GM20431 (cell line): ENCODE measurements around the gene STRAP.
"Not testable (repeated sequence)": the region's sequence is repeated elsewhere in the genome, so short reads cannot be mapped to it uniquely, and the experiment has no call there.

Experiments
- in situ Hi-C: fragments of 300-500 bp; cut with MseI, MboI; formaldehyde crosslinking; loops from one replicate; pipeline ENCODE4 v1.15.0; 2020; ENCODE audit warnings: low sequenced_read_pairs; ENCODE audit not compliant: unreplicated experiment

Gene STRAP

DNA sequence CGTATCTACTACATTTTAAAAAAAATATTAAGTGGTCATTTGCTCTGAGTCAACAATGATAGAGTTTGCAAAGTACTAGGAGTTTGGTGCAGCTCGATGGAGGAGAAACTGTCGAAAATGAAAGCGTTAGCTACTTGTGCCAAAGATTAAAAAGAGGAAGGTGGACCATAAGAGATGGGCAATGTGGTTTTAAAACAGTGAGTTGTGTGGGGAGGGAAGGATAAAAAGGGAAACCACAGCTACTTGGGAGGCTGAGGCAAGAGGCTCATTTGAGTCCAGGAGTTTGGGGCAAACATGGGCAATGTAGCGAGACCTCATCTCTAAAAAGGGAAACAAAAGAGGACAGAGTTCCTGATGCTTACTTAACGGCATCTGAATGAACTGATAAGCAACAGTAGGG, 18.2 kb upstream of the STRAP start:
- in situ Hi-C loops = no loop called here

DNA sequence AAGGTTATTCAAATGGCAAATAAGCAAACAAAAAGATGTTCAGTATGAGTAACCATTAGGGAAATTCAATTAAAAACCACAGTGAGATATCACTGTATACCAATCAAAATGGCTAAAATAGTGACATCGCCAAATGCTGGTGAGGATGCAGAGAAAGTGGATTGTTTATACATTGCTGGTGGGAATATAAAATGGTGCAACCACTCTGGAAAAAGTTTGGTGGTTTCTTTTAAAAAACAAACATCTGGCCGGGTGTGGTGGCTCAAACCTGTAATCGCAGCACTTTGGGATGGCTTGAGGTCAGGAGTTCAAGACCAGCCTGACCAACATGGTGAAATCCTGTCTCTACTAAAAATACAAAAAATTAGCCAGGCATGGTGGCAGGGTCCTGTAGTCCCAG, 14.0 kb upstream of the STRAP start:
- in situ Hi-C loops = no loop called here

DNA sequence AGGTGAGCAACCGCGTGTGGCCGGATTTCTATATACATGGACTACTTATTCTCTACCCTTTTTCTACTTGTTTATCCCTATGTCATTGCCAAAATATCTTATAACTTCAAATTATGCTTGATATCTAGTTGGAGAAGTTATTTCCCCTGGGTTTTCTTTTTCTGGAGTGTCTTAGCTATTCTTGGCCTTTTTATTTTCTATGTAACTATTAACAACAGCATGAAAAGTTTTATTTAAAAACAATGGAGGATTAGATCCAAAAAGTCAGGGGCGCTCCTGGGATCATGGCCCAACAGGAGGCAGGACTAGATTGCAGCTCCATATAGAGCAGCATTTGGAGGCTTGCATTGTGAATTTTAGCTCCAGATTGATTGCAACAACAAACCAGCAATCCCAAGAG, 8.6 kb upstream of the STRAP start:
- in situ Hi-C loops = no loop called here

DNA sequence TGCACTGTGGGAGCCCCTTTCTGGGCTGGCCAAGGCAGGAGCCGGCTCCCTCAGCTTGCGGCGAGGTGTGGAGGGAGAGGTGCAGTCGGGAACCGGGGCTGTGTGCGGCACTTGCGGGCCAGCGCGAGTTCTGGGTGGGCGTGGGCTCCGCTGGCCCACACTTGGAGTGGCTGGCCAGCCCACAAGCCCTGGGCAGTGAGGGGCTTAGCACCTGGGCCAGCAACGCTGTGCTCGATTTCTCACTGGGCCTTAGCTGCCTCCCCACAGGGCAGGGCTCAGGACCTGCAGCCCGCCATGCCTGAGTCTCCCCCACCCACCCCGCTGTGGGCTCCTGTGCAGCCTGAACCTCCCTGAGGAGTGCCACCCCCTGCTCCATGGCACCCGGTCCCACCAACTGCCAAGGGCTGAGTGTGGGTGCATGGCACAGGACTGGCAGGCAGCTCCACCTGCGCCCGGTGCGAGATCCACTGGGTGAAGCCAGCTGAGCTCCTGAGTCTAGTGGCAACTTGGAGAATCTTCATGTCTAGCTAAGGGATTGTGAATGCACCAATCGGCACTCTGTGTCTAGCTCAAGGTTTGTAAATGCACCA, 7.5 kb upstream of the STRAP start:
- in situ Hi-C loops = not testable (repeated sequence)

DNA sequence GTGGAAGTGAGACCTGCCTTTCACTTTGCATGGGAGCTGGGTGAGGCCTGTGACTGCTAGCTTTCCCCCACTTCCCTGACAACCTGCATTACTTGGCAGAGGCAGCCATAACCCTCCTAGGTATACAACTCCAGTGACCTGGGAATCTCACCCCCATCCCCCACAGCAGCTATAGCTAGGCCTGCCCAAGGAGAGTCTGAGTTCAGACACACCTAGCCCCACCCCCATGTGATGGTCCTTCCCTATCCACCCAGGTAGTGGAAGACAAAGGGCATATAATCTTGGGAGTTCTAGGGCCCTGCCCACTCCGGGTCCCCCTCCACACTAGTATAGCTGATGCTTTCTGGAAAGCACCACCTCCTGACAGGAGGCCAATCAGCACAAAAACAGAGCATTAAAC, 6.3 kb upstream of the STRAP start:
- in situ Hi-C loops = no loop called here

DNA sequence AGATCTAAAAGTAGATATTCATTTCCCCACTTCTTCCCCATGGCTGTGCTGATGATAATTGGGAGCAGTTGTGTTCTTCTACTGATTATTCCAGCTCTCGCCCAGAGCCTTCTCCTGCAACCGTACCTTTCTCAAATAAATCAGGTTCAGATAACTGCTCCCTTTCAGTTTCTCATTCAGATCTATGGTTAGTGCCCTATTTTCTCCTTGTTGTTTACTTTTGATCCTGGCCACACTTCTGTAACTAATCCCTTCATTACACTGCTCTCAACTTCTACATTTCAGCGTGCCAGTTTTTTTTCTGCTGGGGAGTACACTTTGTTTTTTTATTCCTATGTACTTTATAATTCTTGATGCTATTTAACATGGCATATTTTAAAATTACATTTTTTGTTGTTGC, 2.8 kb upstream of the STRAP start:
- in situ Hi-C loops = no loop called here

DNA sequence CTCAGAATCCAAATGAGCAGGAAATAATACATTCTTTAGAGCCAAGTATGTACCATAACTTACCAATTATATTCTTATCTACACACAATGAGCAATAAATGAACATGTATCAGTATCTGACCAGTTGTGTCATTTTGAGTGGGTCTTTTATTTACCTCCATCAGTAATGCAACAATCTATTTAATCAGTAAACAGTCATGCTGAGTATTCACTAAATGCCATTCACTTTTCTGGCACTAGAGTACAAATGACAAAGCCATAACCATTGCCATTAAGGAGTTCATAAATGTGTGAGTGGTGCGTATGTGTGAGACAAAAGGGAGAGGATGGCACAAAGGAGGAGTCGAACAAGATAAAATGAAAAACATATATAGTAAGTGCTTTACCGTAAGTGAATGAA, 1.5 kb upstream of the STRAP start:
- in situ Hi-C loops = no loop called here

DNA sequence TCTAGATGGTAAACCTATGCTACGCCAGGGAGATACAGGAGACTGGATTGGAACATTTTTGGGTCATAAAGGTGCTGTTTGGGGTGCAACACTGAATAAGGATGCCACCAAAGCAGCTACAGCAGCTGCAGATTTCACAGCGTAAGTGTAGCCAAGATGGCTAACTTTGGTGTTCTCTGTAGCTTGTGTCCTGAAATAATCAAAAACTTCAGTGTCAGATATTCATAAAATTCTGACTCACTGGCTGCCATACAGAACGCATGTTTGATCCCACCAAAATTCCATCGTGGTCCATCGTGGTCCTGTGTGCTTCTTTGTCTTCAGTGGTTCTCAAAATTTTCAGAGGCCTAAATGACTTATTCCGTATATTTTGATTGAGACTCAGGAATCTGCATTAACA, 1.3 kb downstream of the STRAP start:
- in situ Hi-C loops = no loop called here

DNA sequence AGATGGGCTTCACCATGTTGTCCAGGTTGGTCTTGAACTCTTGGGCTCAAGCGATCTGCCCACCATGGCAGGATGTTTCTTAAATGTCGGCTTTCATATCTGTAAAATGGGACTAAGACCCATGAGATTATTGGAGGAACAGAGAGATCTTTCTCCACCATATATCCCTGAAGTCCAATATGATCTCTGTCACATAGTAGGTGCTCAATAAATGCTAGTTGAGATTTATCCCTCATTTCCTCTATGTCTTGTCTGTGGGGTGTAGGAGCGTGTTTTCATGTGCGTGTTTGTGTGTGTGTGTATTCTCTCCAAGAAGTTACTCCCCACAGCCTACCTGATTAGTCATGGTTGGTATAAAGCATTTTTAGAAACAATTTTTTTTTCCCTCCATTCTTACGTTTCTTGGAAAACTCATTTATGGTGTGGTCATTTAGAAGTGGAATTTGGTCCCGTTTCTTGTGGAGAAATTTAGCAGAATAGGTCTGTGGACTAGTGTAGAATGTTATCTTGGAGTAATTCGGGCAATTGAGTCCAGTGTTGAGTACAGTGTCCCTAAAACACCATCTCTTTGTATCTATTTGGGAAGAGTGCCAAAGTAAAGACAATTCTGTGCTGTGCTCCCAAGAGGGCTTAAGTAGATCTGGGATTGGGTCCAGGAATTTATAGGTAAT, 4.3 kb downstream of the STRAP start:
- in situ Hi-C loops = no loop called here

DNA sequence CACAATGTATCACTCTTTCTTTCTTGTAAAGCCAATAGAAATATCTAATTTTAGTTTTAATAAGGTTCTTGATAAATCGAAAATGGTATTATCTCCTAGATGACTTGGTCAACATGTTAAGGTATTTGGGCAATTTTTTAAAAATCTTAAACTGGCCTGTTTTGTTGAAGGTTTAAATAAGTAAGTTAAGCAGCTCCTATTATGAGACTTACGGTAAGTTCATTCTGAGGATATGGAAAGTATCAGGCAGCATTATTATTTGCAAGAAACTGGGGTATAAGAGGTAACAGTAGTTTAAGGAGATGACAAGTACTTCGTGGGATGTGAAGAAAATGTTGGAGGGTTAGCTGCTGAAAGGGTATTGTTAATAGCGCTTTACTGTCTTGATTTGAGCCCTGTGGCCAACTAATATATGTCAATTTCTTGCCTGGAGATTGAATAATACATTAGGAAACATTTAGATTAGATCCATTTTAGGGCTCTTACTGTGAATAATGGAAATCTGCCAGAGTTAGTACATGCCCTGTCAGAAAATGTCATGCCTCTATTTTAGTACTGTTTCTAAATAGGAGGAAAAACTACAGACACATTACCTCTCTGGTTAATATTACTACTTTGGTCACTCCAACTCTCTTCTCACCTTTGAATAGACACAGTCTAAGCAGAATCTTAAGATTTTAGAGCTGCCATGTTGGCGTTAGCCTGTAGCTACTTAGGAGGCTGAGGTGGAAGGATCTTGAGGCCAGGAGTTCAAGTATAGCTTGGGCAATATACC, 5.0 kb downstream of the STRAP start:
- in situ Hi-C loops = no loop called here

DNA sequence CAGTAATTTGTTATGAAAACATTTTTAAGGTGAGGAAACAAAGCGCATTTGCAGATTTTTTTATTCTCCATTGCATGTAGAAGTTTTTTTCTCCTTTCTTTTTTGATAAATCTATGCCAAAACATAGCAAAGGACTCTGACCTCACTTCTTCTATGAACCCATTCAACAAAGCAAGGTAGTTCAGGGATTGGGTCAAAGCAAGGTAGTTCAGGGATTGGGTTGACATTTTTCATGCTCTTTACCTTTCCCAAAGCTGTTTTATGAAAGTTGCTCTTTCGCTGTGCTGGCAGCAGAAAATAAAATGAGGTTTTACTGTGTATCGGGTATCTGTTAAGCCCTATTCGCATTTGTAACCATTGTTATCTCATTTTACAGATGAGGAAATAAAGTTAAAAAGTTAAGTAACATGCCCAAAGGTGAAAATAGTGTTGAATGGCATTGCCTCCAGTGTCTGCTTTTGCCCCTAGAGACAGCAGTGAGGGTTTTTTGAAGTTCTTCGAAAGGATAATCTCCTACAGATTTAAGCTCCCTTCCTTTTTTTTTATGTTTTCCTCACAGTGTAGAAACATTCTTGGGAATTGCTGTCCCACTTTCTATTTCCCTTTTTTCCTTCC, 10.6 kb downstream of the STRAP start:
- in situ Hi-C loops = no loop called here

DNA sequence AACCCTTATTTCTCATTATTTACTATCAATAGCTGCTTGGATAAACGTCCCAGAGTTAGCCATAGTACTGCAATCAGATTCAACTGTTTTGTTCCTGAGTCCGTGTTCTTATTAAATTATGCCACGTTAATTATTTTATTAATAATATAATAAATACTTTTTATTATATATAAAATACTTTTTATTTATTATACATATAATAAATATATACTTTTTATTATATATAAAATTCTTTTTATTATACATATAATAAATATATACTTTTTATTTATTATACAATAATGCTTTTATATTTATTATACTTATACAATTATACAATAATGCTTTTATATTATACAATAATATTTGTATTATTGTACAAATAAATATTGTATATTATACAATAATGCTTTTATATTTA, 11.1 kb downstream of the STRAP start:
- in situ Hi-C loops = no loop called here

DNA sequence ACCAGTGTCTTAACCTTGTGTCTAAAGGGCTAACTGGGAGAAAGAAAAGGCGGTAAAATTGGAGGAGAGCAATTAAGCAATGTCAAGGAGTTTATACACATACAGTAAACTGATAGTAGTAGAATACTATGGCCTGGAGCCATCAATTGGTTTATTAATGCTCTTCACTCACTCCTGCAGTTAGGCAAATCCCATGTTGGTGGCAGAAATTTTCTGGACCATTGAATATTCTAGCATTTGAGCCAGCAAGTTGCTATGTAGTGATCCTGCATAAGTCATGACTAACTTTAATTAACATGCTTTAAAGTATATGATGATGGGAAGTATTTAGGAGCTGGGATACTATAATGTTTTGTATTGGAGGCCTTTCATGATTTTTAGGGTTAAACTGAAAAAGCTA, 14.7 kb downstream of the STRAP start:
- in situ Hi-C loops = no loop called here

DNA sequence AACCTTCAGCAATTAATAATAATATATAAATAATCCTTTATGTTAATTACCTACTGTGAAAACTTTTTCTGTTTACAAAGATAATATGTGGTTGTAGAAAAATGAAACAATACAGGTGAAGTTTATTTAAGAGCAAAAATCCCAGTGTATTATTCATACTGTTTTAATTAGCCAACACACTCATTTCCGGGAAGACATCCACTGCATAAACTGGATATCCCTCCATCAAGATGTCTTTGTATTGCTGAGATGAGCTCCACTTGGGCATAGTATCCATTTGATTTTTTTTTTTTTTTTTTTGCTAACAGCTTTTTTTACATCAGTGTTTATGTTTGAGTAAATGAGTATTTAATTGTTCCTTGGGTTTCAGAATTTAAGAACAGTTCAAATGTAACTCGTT, 15.2 kb downstream of the STRAP start:
- in situ Hi-C loops = no loop called here

DNA sequence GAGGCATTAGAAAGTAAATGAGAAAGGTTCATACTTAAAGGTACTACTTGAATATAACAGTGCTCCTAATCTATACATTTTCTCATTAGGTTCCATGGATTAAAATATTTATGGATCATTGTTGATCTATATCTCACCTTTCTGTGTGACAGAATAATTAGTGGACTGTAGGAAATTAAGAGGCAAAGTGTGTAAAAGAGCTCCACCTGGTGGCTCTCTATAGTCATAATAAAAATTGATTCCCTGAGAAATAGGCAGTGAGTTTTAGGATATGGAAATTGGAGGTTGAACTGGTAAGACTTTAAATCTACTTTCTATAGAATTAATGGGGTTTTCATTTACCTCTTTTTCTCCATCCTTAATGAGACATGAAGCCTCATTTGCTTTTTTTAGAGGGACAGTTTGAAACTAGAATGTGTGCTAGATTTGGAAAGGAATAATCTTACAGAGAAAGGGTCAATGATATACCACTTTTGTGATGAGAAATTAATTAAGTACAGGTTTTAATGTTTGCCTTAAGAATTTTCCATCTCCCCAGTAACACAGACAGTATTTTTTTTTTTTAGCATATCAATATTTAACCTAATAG, 17.2 kb downstream of the STRAP start:
- in situ Hi-C loops = no loop called here

DNA sequence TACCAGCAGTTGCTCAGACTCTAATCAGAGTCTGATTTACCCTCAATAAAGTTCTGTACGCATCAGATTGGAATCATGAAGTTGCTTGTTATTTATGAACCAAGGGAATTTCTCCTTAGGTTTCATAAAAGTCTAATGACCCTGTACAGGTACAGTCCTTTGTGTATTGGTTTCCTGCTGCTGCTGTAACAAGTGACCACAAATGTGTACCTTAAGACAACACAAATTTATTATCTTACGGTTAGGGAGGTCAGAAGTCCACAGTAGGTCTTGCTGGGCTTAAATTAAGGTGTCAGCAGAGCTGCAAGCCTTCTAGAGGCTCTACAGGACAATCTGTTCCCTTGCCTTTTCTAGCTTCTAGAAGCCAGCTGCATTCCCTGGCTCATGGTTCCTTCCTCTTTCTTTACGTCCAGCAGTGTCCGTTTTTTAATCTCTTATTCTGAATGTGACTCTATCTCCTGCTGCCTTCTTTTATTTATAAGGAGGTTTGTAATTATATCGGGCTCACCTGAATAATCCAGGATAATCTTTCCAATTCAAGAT, 22.3 kb downstream of the STRAP start:
- in situ Hi-C loops = no loop called here

DNA sequence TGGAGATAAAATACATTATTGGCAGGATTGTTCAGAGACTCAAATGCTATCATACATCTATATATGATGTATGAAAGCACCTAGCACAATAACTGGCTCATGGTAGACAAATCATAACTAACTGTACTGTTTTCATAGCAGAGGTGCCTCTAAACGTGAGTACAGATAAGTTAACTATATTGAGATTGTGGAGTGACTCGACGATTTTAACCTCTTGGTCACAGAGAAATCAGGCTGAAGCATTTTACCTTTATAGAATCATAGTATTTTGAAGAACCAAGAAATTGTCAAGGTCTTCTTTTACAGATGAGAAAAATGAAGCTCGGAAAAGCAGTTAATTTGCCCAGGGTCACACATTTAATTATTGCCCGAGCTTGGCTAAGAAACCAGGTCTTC, 28.3 kb downstream of the STRAP start:
- in situ Hi-C loops = no loop called here

DNA sequence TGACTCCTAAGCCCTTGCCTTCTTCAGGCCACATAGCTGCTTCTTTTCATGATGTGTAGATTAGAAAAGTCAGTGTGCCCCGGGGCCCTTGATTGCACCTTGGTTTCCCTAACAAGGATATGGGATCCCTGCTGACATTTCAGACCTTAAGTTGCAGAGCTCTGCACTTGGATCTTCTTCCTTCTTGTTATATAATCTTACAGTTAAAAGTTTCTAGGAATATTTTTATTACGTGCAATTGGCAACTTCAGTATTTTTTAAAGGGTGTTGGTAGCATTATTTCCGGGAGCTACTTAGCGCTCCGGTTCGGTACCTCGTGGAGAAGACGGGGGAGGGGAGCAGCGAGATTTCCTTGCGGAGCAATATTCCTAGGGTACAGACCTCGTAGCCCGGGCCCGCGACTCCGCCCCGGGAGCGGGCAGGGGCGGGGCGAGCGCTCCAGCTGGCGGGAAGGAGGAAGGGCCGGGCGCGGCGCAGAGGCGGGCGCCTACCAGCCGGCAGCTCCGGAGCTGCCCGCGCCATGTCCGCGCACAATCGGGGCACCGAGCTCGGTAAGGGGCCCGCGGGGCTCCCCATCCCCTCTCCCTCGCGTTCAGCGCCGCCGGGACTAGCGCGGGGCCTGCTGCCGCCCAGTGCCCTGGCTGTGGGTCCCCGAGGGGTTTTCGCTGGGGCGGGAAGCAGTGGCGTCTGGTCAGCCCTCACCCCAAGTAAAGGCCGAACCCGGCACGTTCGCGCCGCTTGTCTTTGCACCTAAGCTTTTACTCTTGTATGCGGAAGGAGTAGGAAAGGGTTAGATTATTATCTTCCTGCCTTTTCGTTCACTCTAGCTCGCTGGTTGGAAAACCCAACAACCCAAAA, 28.9 kb downstream of the STRAP start, which contains the start of gene DERA:
DERA (plus strand) TSS at position 469 of the 858 bp plus-strand sequence; CDS start at position 521, 52 bp downstream.
- in situ Hi-C loops = no loop called here

DNA sequence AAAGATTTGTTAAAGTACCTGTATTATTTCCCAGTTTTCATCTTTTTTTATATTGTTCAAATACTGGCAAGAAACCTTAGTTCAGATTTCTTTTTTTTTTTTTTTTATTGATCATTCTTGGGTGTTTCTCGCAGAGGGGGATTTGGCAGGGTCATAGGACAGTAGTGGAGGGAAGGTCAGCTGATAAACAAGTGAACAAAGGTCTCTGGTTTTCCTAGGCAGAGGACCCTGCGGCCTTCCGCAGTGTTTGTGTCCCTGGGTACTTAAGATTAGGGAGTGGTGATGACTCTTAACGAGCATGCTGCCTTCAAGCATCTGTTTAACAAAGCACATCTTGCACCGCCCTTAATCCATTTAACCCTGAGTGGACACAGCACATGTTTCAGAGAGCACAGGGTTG, 29.7 kb downstream of the STRAP start:
- in situ Hi-C loops = not testable (repeated sequence)
